ENCODE data around the gene GALNT16.

GRCh38 chr14:69344171-69344570 is 84.2 kb downstream of the GALNT16 start:
- TF ChIP-seq CTCF (IDR thresholded peaks at IDR 0.05) (no peak), POLR2A (IDR thresholded peaks at IDR 0.05) (no peak)
